Loucy (cell line): ENCODE results near the gene PCBP3.

ENCODE experiments used
- CTCF ChIP-seq: fragments of 200-600 bp; sonication (generic); conservative IDR thresholded peaks from 2 replicates; pipeline ENCODE4 v1.5.1; 2014; ENCODE audit warnings: mild to moderate bottlenecking, antibody characterized with exemption, low read length
- EZH2phosphoT487 ChIP-seq: fragments of 200-600 bp; IDR thresholded peaks from 2 replicates; pipeline ENCODE4 v1.6.1; 2018; ENCODE audit warnings: antibody characterized with exemption, mild to moderate bottlenecking, moderate library complexity, borderline replicate concordance

DNA sequence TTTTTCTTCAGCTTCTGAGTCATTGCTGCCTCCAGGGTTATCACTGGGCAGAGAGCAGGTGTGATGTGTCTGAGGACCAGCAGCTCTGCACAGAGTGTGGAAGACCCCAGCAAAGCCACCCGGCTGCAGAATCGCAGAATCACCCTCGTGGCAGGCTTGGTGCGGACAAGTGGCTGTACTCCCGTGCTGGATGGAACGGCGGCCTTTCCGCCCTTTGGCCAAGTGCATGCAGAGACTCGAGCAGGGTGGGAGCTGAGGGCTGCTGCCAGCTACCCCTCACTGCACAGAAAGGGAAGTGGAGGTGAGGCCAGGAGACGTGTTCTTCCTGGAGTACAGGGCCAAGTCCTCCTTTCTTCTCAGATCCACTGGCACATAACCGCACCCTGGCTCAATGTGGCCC, 162.5 kb downstream of the PCBP3 start:
- TF ChIP-seq CTCF = no peak
- TF ChIP-seq EZH2phosphoT487 = no peak
